ENCODE measurements around the gene OXT. TPM values are rescaled to one million over a fixed set of nuclear protein-coding genes. Genes with fewer than 3 reads are reported as not detected.

Gene OXT
- total and polyA plus RNA-seq, 2 of the 13 experiments (the other 11 are each of a cell fraction or from before 2014, with no cell fraction given): not detected

DNA sequence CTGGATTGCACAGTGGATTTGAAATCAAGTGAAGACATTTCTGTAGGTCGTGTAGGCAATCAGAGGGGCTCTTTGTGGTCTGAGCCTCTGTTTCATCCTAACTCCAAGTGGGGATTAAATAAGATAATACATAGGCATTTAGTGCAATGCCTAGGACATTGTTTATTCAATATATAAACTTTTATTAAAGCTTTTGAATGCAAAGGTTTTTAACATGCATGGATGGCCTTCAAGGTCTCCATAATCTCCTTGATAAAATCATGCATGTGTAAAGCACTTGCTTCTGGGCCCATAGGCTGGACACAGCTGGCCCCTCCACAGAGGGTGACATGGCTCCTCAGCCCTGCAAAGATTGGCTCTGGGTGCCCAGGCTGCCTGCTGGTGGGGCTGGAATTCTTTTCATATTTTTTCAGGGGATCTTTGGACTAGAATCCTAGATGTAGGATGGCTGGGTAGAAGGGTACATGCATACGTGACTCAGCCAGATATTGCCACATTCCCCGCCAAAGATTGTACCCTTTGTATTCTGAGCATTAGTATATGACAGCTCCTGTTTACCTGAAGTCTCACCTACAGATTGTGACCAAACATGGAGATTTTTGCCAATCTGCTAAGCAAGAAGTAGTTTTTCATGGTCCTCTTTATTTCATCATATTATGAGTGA, 32.1 kb downstream of the OXT start (continued):
- no peak for TF ChIP-seq HNRNPK (IDR thresholded peaks at IDR 0.05; ENCODE audit: low read depth, low read length, poor library complexity, severe bottlenecking)
- TF ChIP-seq SMAD3 (CRISPR knock-in tag; IDR thresholded peaks at IDR 0.05): peak; percentile 88
- 0 out of 2 replicates have a peak, but pooled peaks have one; percentile 29 for TF ChIP-seq ZNF598 (CRISPR knock-in tag; IDR thresholded peaks at IDR 0.05; ENCODE audit: borderline replicate concordance)
- no peak for TF ChIP-seq PHF20 (CRISPR knock-in tag; IDR thresholded peaks at IDR 0.05)
- peak; percentile 74; the same call in 1 of the 2 replicates for TF ChIP-seq CREB1 (IDR thresholded peaks at IDR 0.05)
- TF ChIP-seq CREB1 (CRISPR knock-in tag; IDR thresholded peaks at IDR 0.05): no peak
- TF ChIP-seq, protein P1, sequence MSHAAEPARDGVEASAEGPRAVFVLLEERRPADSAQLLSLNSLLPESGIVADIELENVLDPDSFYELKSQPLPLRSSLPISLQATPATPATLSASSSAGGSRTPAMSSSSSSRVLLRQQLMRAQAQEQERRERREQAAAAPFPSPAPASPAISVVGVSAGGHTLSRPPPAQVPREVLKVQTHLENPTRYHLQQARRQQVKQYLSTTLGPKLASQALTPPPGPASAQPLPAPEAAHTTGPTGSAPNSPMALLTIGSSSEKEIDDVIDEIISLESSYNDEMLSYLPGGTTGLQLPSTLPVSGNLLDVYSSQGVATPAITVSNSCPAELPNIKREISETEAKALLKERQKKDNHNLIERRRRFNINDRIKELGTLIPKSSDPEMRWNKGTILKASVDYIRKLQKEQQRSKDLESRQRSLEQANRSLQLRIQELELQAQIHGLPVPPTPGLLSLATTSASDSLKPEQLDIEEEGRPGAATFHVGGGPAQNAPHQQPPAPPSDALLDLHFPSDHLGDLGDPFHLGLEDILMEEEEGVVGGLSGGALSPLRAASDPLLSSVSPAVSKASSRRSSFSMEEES (CRISPR knock-in tag; IDR thresholded peaks at IDR 0.05): peak; percentile 42
- peak; percentile 45 for TF ChIP-seq MAFK (conservative IDR thresholded peaks at IDR 0.05 in 1 of 2, IDR thresholded peaks at IDR 0.05 in 1 of 2; ENCODE audit: low read length in 2 of 2)
- TF ChIP-seq ZMYM2 (CRISPR knock-in tag; IDR thresholded peaks at IDR 0.05): peak; percentile 63; the same call in 1 of the 2 replicates
- TF ChIP-seq KLF12 (CRISPR knock-in tag; IDR thresholded peaks at IDR 0.05; ENCODE audit: borderline replicate concordance): no peak
- TF ChIP-seq HOXA7 (CRISPR knock-in tag; IDR thresholded peaks at IDR 0.05): no peak
- TF ChIP-seq ZNF124 (CRISPR knock-in tag; IDR thresholded peaks at IDR 0.05): peak; percentile 97
- no peak for TF ChIP-seq ADNP (CRISPR knock-in tag; IDR thresholded peaks at IDR 0.05)
- no peak; the same call in 1 of the 2 replicates for TF ChIP-seq ZBTB7A (CRISPR knock-in tag; IDR thresholded peaks at IDR 0.05)
- peak; percentile 18; the same call in 1 of the 2 replicates for TF ChIP-seq POLR2AphosphoS5 (IDR thresholded peaks at IDR 0.05; ENCODE audit: low read depth, low read length)
- TF ChIP-seq, protein P2, sequence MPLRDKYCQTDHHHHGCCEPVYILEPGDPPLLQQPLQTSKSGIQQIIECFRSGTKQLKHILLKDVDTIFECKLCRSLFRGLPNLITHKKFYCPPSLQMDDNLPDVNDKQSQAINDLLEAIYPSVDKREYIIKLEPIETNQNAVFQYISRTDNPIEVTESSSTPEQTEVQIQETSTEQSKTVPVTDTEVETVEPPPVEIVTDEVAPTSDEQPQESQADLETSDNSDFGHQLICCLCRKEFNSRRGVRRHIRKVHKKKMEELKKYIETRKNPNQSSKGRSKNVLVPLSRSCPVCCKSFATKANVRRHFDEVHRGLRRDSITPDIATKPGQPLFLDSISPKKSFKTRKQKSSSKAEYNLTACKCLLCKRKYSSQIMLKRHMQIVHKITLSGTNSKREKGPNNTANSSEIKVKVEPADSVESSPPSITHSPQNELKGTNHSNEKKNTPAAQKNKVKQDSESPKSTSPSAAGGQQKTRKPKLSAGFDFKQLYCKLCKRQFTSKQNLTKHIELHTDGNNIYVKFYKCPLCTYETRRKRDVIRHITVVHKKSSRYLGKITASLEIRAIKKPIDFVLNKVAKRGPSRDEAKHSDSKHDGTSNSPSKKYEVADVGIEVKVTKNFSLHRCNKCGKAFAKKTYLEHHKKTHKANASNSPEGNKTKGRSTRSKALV (CRISPR knock-in tag; IDR thresholded peaks at IDR 0.05): peak; percentile 59; the same call in 1 of the 2 replicates
- TF ChIP-seq ZNF883 (CRISPR knock-in tag; IDR thresholded peaks at IDR 0.05; ENCODE audit: not compliant biosample characterization): no peak
- peak; percentile 86 for TF ChIP-seq ZSCAN25 (CRISPR knock-in tag; IDR thresholded peaks at IDR 0.05)
- TF ChIP-seq ZNF670 (CRISPR knock-in tag; IDR thresholded peaks at IDR 0.05; ENCODE audit: borderline replicate concordance): peak; percentile 32; the same call in 1 of the 2 replicates
- TF ChIP-seq ZNF577 (CRISPR knock-in tag; IDR thresholded peaks at IDR 0.05; ENCODE audit: borderline replicate concordance, low read depth): no peak
- no peak for TF ChIP-seq ZNF253 (CRISPR knock-in tag; IDR thresholded peaks at IDR 0.05; ENCODE audit: borderline replicate concordance)
- 0 out of 2 replicates have a peak, but pooled peaks have one; percentile 39 for TF ChIP-seq SIX4 (CRISPR knock-in tag; IDR thresholded peaks at IDR 0.05)
- 0 out of 2 replicates have a peak, but pooled peaks have one; percentile 70 for TF ChIP-seq ZNF790 (CRISPR knock-in tag; IDR thresholded peaks at IDR 0.05; ENCODE audit: borderline replicate concordance)
- TF ChIP-seq MTF2 (CRISPR knock-in tag; IDR thresholded peaks at IDR 0.05; ENCODE audit: borderline replicate concordance): peak; percentile 24; the same call in 1 of the 2 replicates
- TF ChIP-seq SP2 (CRISPR knock-in tag; IDR thresholded peaks at IDR 0.05): no peak
- TF ChIP-seq ZSCAN22 (CRISPR knock-in tag; IDR thresholded peaks at IDR 0.05): 0 out of 2 replicates have a peak, but pooled peaks have one; percentile 58
- TF ChIP-seq ZFP41 (CRISPR knock-in tag; IDR thresholded peaks at IDR 0.05; ENCODE audit: borderline replicate concordance): no peak
- peak; percentile 71; the same call in 1 of the 2 replicates for TF ChIP-seq ZFP36L1 (CRISPR knock-in tag; IDR thresholded peaks at IDR 0.05)
